GM12874 (cell line): ENCODE data around the gene CLSTN2.

ENCODE experiments used
- TF ChIP-seq, protein P1 (sequence below): IDR thresholded peaks from 2 replicates; pipeline ENCODE4 v1.5.1; 2011; ENCODE audit warnings: low read depth, mild to moderate bottlenecking, control low read depth, low read length, moderate library complexity; ENCODE audit not compliant: insufficient read depth

CLSTN2 gene

DNA sequence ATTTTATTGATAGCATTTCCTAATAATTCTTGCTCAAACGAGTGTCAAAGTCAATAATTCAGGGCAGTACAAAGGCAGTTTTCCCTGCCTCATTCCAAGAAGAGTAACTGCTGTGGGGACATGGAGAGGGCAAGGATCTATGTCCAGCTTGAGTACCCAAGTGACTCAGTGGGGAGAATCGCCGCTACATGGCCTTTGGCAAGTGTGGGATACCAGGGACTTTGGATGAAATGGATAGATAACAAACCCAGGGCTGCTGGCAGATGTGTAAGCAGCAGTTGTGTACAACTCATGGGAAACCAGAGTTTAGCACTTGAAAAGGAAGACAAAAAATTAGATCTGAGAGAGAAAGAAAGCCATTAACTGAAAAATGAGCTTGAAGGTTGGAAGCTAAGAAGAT is 620.7 kb downstream of the CLSTN2 start:
- TF ChIP-seq, protein P1, sequence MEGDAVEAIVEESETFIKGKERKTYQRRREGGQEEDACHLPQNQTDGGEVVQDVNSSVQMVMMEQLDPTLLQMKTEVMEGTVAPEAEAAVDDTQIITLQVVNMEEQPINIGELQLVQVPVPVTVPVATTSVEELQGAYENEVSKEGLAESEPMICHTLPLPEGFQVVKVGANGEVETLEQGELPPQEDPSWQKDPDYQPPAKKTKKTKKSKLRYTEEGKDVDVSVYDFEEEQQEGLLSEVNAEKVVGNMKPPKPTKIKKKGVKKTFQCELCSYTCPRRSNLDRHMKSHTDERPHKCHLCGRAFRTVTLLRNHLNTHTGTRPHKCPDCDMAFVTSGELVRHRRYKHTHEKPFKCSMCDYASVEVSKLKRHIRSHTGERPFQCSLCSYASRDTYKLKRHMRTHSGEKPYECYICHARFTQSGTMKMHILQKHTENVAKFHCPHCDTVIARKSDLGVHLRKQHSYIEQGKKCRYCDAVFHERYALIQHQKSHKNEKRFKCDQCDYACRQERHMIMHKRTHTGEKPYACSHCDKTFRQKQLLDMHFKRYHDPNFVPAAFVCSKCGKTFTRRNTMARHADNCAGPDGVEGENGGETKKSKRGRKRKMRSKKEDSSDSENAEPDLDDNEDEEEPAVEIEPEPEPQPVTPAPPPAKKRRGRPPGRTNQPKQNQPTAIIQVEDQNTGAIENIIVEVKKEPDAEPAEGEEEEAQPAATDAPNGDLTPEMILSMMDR = no peak

DNA sequence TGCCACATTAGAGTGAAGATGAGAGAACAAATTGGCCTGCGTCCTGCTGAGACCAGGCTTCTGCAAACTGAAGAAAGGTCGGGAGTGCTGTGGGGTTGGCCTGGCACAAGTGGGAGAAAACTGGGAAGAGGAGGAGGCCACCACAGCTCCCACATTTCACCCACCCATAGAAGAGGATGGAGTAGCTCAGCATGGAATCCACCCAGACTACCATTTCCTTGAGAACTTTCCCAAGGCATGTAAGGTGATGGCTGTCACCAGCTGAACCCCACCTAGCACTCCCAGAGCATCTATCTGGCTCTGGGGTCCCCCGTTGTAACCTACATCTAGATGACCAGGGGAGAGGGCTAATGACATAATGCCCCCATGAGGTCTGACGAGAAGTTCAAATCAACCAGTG is 622.5 kb downstream of the CLSTN2 start:
- TF ChIP-seq, protein P1 = no peak

DNA sequence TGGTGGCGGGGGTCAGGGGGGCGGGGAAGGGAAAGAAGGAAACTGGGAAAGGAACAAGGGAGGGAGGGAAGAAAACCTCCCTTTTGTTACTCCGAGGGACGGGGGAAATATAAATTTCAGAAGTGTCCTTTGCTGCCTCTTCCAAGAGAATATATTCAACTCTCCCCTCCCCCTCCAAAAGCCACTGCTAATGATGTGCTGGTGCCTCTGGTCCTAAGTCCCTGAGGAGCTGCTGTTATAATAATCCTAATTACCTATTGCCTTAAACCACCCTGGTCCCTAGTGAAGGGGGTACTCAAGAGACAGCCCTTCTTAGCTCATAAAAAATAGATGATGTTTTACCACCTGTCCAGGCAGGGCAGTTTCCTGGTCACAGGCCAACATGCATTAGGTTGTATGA is 624.6 kb downstream of the CLSTN2 start:
- TF ChIP-seq, protein P1 = no peak

DNA sequence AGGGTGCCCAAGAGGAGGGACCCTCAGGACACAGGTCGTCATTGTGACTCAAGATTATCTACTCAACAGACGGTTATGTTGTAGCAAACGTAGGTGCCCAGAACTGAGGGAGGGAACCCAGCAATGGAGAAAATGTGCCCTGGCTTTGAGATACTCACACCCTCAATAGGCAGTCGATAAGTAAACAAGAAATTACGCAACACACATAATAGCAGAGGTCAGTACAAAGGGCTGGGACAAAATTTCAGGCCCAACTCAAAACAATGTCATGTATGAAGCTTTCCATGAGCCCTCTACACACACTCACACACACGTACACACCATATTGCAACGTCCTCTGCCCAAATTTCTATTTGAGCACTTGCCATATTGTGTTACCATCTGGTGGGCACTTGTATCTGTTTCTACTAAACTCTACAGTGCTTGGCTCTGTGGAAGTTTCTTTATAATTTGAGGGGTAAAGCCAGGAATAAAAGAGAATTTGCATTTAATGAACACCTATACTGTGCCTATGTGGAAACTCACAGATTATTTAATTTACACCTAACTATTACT is 628.3 kb downstream of the CLSTN2 start:
- TF ChIP-seq, protein P1 = no peak

DNA sequence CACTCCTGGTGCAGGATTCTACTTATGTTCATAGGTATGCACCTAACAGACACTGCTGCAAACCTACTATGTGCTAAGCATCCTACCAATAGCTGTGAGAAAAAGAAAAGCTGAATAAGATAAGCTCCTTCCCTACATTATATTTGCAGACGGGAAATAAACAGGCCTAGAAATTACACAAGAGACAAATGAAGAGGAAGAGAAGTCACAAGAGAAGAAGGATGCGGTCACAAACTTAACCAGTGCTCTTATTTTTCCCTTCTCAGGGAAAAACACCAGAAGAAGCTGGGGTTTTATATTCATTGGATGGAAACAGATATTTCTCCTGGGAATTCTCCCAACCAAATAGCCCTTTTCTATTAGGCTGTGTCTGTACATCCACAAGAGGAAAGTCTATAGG is 633.1 kb downstream of the CLSTN2 start:
- TF ChIP-seq, protein P1 = no peak

DNA sequence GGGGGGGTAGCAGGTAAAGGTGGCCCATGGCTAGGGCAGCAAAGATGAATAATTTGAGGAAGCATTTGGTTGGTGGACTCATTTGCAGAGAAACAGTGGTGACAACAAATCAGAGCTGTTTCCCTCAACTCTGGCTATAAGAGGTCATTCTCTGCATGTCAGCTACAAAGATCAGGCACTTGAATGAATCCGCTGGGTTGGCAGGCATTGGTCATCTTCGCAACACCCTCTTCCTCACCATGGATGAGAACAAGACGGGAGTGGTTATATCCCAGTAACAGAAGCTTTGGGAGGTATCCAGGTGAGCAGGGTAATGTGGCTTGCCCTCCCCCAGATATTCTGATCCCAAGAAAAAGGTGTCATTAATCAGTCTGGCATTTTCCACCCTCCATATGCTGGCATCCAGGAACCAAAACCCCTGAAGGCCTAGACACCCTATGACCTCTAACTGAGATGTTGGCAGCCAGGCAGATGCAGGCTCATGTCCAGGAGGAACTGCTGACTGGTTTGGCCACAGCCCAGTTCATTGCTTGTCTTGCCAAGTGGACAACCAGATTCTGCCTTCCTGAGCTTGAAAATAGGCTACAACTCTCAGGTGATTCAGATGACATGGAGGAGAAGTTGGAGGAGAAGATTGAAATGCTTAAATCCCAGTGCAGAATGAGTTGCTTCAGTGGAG is 634.0 kb downstream of the CLSTN2 start:
- TF ChIP-seq, protein P1 = no peak

DNA sequence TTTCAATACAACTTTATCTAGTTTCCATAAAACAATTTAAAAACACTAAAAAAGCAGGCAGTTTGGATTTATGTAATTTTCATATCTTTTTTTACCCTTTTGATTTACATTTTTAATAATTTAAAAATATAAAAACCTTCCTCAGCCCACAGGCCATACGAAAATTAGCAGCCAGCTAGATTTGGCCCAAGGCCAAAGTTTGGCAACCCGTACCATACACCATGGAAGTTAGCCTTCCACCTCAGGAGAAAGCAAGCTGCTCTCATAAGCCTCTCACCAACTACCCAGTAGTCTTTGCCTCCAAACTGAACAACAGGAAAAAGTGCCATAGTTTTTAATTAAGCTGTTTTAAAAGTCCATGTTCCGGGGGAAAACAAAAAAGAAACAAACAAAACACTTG is 635.6 kb downstream of the CLSTN2 start:
- TF ChIP-seq, protein P1 = no peak
